ENCODE data around the gene LRRC23.

DNA sequence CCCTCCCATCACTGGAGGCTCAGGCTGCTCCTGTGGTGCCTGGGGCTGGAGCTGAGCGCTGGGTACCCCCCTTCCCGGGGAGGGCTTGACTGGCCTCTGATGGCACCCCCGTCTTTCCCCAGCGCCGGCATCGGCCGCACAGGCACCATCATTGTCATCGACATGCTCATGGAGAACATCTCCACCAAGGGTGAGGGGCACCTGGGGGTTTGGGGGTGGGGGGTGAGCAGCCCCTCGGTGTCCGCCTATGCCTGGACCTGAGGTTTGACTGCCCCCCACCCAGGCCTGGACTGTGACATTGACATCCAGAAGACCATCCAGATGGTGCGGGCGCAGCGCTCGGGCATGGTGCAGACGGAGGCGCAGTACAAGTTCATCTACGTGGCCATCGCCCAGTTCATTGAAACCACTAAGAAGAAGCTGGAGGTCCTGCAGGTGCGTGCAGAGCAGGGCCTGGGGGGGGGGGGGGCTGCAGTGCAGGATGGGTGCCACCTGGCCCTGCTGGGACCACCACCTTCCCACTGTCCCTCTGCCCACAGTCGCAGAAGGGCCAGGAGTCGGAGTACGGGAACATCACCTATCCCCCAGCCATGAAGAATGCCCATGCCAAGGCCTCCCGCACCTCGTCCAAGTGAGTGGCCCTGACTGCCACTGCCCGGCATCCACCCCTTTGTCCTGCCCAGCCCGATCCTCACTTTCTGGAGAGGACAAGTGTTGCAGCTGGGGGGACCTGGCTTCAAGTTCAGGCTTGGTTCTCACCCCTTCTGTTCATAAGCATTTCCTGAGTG, 55.4 kb downstream of the LRRC23 start:
- TF ChIP-seq, protein P1, sequence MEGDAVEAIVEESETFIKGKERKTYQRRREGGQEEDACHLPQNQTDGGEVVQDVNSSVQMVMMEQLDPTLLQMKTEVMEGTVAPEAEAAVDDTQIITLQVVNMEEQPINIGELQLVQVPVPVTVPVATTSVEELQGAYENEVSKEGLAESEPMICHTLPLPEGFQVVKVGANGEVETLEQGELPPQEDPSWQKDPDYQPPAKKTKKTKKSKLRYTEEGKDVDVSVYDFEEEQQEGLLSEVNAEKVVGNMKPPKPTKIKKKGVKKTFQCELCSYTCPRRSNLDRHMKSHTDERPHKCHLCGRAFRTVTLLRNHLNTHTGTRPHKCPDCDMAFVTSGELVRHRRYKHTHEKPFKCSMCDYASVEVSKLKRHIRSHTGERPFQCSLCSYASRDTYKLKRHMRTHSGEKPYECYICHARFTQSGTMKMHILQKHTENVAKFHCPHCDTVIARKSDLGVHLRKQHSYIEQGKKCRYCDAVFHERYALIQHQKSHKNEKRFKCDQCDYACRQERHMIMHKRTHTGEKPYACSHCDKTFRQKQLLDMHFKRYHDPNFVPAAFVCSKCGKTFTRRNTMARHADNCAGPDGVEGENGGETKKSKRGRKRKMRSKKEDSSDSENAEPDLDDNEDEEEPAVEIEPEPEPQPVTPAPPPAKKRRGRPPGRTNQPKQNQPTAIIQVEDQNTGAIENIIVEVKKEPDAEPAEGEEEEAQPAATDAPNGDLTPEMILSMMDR (IDR thresholded peaks at IDR 0.05) = no peak
- no peak for TF ChIP-seq POLR2A (IDR thresholded peaks at IDR 0.05)

All from vagina (tissue), 2 donors.